ENCODE measurements around the gene NMUR1.
A peak's percentile ranks its signal among the peaks of the same experiment; 100 is the strongest.

The NMUR1 gene

DNA sequence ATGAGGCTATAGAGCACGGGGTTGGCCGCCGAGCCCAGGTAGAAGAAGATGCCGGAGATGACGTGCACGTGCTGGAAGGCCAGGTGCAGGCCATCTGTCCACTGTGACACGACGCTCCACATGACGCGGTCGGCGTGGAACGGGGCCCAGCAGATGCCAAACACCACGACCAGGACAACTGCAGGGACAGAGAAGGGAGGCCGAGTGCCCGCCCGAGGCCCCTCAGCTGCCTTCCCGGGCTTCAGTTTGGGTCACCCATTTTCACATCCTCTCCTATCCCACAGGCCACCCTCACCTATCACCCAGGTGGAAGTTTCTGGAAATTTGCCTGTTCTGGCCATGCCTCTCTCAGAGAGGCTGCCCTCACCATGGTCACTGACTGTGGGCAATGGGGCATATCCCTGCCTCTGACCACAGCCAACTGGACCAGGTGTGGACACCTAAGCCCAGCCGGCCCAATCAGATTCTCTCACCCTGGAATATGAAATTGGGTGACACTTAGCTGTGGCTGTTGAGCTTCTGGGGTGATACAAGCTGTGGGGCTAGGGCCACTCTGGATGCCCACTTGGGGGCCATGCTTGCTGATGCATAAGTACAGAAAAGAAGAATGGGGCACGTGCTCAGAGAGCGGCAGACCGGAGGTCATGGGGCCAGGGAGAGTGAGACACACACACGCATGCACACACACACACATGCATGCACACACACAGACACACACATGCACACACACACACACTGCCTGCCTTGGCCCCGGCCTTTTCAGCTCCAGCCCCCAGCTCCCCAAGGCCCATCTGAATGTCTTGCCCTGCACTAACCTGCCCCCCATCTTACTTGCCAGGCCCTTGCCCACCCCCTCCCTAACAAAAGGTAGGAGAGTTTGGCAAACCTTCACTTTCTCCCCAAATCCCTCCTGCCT, 4.7 kb downstream of the NMUR1 start:
- DNase-seq (ENCODE audit: low spot score) = no peak

DNA sequence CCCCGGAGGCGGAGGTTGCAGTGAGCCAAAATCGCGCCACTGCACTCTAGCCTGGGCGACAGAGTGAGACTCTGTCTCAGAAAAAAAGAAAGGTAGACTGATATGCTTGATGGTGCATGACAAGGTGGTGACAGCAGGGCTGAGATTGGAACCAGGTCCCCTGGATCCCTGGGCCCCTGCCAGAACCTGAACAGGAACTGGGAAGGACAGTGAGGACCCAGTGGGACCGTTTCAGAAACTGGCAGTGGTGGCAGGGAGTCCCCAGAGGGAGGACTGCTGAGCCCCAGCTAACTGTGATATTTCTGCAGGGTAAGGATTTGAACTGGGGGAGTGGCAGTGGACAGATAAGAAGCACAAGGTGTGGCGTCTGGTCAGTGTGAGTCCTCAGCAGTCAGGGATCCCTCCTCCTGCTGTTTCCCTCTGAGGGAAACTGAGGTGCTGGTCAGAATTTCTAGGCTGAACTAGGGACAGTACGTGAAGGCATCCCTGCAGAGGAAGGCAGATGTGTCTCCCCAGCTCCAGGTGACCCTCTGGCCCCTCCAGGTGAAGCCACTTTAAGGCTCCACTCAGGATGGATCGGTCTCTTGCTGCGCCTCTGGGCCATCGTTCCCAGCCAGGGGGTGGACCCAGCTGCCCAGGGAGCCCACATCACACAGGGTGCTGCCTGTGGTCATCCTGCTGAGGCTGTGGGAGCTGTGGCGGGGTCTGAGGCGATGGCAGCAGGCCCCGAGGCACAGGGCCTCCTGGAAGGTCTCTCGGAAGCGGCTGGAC, 5.6 kb downstream of the NMUR1 start:
- no peak for DNase-seq (ENCODE audit: low spot score)

DNA sequence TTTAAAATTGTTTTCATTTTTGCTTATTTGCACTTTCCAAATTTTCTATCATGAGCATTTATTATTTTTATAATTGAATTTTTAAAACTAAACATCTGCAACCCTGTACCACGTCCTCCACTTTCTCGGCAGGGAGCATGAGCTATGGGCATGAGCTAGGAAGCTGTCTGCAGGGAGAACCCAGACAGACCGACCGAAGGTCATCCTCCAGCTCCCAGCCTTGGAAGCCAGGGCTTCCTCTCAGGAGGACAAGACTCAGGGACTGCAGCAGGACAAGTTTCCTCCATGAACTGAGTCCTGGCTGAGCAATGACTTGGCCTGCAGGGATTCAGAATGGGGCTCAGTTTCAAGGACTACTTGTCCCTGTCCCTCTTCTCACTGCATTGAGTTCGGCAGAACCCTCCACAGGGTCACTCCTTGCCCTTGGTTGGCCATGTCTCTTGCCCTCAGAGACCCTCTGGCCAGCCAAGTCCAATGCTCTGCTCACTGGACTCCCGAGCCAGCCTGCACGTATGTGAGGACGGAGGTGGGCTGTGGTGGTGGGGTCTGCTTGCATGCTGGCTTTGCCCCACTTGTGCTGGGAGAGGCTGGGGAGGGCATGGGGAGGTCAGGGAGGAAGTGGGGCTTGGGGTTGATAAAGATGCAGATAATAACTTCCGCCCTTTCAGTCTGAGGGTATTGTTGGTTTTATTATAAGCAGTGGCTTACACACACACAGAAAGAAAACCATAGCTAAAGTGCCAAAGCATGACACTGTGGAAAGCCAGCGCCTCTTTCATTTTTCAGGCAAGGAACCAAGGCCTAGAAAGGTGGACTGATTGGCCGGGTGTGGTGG, 6.6 kb downstream of the NMUR1 start:
- DNase-seq (ENCODE audit: low spot score) = no peak

DNA sequence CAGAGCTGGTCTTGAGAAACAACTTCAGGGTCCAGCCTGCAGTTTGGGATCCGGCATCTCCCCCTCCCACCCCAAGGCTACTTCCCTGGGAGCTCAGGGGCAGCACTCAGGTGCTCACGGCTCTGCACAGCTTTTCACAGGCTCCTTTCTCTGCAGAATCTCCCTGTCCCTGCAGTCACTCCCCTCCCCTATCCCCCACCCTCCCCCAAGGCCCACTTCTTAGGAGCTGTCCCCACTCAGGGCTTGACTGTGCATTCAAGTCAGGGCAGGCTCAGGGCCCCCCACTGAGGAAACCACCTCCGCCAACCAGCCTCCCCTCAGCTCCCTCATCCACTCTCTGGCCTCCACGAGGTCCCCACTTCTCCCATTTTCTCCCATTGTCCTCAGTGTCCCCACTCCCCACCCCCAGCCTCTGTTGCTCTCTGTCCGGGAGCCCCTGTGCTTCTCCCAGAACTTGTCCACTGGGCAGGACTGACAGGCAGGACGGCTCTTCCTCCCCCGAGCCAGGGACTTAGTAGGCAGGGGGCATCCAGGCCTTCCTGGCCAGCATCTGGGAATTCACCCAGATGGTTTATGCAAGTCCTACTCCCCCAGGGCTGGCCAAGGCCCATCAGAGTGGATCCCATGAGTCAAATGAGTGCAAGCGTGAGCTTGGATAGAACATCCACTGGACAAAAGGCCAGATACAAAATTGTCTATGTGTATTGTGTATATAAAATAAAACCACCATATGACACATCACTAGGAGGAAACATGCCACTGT, 7.6 kb downstream of the NMUR1 start:
- DNase-seq (ENCODE audit: low spot score) = no peak

DNA sequence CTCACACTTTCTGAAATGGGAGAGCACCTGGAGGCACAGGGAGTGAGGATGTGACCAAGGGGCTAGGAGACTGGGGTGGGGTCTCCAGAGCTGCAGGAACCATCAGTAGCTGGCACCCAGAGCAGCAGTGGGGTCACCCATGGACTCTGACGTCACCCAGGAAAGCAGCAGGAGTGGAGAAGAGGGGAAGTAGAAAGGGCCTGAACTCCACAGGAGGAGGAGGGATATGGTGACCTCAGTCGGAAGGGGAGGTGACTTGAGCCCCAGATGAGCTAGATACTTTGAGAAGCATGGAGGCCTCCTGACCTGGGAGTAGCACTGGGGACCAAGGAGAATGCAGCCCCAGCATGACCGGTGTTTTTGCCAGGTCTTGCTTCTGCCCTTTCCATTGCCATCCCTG, 8.8 kb downstream of the NMUR1 start:
- DNase-seq (ENCODE audit: low spot score) = no peak

DNA sequence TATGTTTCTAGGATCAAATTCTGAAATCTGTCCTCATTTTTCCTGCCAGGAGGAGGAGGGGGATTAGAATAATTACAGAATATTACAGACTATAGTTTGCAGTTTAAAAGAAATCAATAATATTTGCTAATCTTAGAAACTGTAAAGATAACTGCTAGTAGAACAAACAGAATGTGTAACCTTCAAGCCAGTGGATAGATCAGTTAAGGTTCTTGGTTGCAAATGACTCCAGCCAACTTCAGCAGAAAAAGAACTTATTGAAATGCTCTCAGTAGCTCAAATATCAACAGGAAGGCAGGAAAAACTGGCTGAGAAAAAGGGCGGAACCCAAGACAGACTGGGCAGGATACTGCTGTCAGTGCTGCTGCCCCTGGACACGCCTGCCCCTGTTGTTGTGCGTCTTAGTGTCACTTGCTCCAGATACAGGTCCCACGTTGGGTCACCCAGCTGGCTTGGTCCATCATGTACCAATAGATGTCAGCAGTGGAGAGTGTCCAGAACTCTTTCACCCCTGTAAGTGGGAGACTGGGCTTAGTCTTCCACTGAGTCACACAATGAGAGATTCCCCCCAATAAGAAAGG, 10.2 kb downstream of the NMUR1 start:
- DNase-seq (ENCODE audit: low spot score) = no peak

DNA sequence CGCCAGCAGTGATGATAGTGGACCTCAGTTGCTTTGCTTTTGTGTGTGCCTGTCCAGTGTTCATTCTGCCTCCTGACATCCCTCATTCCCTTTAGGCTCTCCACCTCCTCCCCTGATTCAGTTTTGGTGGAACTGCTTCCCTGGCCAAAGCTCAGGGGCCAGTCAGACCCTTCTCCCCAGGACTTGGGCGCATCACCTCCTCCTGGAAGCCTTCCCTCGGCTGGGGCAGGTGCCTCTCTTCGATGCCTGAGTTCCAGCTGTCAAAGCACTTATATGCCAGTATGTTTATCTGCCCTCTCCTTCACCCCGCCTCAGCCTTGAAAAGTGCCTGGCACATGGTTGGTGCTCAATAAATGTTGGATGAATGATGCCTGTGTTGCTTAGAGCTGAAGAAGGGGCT, 11.5 kb downstream of the NMUR1 start:
- DNase-seq (ENCODE audit: low spot score) = no peak

DNA sequence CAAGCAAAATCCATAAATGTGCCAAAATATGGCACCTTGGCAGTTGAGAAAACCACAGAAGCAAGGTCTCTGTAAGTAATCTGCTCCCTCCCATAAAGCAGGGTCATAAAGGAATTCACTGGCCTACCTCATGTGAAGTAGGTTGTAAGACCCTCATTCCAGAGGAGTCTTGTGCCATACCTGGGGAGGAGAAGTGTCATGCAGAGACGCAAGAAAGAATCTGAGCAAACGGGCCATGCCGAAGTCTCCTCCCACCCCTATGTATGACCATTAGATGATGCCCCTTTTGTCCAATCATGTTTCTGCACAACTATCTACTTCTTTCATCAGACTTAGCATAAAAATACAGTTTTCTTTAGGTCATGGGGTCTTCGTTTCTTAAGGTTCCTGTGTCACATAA, 14.6 kb downstream of the NMUR1 start:
- DNase-seq (ENCODE audit: low spot score) = no peak

DNA sequence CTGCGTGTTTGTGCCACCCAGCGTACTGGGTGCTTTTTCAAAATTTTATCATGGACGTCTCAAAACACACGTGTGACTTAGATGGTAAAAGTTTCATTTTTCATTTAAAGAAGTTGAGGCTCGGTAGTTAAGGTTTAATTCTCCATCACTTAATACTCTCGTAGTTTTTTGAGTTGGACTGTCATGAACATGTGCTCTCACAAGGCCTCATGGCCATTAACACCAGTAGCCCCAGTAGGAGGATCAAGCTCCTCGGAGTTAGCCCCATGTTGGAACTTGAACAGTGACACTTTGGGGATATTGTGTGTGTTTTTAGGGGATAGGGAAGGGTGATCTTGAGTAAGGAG, 15.3 kb downstream of the NMUR1 start:
- DNase-seq (ENCODE audit: low spot score) = peak; percentile 21

DNA sequence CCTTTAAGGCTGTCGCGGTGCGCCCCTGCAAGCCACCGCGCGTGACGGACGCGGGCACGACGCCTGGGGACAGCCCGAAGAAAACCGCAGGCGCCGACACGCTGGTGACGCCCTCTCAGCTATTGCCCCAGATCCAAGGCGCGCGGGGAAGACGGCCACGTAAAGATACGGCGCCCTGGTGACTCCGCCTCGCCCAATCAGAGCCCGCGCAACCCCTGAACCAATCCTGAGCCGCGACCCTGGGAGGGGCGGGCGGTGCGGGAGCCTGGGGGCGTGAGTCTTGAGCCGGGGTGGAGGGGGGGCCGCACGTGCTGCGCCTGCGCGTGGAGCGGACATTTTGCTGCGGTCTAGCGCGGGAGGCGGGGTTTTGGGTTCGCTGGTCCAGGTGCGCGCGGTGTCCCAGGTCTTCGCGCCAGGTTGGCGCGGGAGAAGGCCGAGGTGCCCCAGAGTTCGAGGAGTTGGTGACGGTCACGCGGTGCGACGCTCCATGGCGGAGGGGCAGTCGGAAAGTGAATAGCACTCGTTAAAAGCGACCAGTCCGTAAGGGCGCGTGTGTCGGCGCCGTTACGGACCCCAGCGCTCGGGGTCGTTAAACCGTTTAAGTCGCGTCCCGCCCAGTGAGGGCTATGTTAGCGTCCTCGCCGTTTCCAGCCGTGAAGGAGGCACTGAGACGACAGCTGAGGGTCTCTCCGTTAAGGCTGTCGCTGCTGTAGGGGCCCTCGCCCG, 15.9 kb downstream of the NMUR1 start:
- DNase-seq (ENCODE audit: low spot score) = peak; percentile 99

DNA sequence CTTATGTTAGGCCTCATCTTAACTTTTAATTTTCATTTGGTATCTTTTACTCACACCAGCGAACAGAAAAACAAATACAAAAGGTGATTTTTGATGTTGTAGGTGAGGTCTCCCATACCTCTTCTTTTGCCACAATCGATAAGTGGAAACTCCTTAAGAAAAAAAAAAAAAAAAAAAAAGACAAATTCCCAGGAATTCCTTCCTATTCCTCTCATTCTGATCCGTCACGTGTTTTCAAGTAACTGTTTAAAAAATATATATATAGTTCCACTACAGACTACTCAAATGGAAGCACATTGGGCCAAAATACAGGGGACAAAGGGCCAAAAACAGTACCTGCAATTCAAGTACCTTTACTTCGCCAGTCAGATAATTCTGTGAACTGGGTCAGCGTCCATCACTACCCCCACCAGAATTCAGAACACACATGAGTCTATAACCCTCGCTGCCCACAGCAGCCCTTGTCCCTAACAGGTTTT, 16.5 kb downstream of the NMUR1 start:
- DNase-seq (ENCODE audit: low spot score) = peak; percentile 14

DNA sequence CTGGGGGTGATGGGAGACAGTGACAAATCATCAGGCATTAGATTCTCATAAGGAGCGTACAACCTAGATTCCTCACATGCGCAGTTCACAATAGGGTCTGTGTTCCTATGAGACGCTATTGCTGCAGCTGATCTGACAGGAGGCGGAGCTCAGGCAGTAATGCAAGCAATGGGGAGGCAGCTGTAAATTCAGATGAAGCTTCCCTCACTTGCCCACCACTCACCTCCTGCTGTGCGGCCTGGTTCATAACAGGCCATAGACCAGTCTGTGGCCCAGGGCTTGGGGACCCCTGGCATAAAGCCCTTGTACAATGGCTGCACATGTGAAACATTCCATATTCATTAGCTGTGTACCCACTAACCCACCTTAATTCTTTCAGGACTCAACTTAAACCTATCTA, 18.0 kb downstream of the NMUR1 start:
- DNase-seq (ENCODE audit: low spot score) = peak; percentile 48

DNA sequence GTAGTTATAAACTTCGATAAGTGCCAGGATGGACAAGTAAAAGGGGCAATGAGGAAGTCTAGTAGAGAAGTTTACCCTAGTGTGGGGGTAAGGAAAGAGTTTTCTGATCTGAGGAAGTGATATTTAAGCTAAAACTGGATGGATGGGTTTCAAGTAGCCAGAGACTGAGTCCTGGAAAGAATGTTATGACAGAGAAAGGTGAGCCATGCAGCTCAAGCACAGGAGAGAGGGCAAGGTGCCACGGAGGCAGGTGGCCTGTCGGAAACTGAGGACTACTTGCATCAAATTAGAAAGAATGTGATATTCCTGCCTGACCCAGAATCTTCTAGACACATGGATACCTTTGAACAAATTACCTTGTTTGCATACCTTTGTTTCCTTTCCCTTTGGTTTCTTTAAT, 26.5 kb downstream of the NMUR1 start:
- DNase-seq (ENCODE audit: low spot score) = no peak

DNA sequence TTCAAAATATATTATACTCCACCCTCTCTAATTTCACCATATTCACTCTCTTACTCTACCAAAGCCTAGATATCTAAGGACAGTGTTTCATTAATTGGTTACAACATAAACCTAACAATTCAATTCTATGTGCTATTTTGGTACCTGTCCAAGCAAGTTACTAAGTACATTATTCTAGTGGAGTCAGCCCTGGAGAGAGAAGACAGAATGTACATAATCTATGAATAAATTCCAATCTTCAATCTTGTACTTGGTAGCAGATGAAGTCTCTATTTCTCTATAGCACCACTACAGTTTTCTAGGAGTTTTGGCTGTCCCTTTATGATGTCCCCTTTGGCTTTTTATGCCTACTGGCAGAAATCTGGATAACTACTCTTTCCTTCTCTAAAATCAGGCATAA, 27.6 kb downstream of the NMUR1 start:
- no peak for DNase-seq (ENCODE audit: low spot score)

DNA sequence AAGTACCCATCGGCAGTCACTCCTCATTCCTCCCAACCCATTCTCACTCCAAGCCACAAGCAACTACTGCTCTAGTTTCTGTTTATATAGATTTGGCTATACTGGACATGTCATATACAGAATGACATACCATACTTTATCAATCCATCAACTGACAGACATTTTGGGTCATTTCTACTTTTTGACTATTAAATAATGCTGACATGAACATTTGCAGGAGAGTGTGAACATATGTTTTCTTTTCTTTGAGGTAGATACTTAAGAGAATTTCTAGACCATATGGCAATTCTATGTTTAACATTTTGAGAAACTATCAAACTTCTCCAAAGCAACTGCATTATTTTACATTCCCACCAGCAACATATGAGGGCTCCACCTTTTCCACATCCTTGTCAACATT, 32.6 kb downstream of the NMUR1 start:
- no peak for DNase-seq (ENCODE audit: low spot score)

DNA sequence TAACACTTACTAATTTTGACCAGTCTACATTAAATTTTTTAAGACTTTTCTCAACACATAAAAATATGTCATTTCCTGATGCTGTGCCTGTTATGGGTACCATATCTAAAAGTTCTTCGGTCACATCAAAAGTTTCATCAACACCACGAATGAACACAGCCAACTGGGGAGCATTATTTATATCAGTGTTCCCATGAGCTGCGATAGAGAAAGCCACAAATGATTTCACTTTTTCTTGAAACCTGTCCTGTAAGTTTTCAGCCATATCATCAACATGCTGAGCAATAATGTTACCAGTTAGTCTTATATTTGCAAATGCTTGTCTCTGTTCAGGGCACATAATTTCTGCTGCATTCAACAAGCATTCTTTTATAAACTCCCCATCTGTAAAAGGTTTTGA, 35.6 kb downstream of the NMUR1 start:
- DNase-seq (ENCODE audit: low spot score) = no peak

DNA sequence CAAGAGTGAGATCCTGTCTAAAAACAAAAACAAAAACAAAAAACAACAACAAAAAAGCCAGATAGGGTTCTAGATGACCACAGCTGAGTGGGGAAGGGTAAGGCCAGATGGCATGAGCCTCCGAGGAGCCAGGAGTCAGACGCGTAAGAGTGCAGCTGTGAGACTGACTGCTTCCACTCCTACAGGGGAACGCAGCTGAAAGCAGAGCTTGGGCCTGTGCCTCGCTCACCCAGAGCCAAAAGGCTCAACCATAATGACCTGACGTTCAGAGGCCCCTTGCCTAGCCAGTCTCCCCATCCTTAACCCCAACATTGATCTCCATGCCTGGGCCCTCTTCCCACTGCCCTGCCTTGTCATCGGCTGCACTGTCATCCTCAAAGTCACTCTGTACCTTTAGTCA, 39.4 kb downstream of the NMUR1 start:
- no peak for DNase-seq (ENCODE audit: low spot score)

DNA sequence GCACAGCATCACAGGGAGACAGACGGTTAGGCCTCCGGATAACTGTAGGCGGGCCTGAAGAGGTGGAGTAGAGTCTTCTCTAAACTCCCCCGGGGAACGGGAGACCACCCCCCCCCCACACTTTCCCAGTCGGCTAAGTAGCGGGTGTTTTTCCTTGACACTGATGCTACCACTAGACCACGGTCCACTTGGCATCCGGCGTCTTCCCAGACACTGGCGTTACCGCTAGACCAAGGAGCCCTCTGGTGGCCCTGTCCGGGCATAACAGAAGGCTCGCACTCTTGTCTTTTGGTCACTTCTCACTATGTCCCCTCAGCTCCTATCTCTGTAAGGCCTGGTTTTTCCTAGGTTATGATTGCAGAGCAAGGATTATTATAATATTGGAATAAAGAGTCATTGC, 40.3 kb downstream of the NMUR1 start:
- DNase-seq (ENCODE audit: low spot score) = no peak

DNA sequence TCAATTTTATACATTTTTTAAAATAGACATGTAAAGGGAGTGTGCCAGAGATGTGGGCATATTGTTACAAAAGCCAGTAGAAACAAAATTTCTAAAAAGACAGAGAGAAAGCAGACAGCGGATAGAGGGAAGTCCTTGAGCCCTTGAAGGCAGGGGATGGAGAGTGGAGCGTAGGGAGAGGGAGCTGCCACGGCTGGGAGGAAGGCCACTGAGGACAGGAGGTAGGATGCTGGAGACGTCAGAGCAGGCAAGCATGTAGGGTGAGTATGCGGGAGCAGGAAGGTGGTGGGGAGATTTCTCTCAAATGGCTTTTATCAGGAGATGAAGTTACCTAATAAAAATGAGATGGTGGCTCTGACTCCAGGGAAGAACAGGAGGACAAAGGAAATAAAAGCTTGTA, 41.9 kb downstream of the NMUR1 start:
- no peak for DNase-seq (ENCODE audit: low spot score)

DNA sequence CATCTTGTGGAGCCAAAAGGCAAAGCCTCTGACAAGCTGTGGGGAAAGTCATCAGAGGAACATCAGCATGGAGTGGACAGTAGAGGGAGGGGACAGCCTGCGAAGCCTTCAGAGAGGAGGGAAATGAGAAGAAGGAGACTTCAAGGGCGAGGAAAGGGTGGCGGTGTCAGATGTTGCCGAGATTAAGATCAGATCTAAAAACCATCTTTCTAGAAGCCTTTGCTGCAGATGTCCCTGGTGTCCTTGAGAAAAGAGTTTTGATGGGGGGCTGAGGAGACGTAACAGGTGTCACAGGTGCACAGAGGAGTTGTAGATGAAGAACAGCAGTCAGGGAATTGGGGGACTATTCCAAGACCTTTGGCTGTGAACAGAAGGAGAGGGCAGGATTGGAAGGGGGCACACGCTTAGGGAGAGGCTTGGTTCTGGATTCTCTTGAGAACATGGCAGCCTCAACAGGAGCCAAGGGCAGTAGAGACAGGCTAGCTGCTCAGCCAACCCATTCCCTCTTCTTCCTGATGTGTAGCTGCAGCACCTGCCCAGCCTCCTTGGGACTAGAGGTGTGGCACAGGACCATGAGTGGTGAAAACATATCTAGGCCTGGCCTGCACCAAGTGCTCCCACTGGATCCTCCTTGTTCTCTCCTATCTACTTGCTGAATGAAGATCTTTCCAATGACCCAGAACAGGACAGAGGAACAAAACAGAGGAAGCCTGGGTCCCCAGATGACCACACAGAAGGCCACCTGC, 43.2 kb downstream of the NMUR1 start:
- no peak for DNase-seq (ENCODE audit: low spot score)

Data from COLO829 (cell line).